Upper lobe of left lung (tissue), 6 donors: Measurements from ENCODE around the gene HOXD12. TPM values are rescaled to one million over a fixed set of nuclear protein-coding genes. Genes with fewer than 3 reads are reported as not detected.
A peak's percentile ranks its signal among the peaks of the same experiment; 100 is the strongest.

ENCODE experiments used
- ATAC-seq, 2 donors: fragments of 200-7000 bp; cut with Tn5 transposase; one replicate each; pipeline ENCODE4 v1.9.1; 2022; ENCODE audit warnings: mild to moderate bottlenecking in 2 of 2, moderate library complexity in 2 of 2; ENCODE audit not compliant: low FRiP score in 2 of 2
- DNase-seq, 2 donors: peaks; one replicate each; pipeline ENCODE4 v3.0.0-alpha.2; 2019 to 2020
- H3K27ac ChIP-seq, 4 donors: fragments of 200-600 bp; sonication (generic); one replicate each; pipeline ENCODE4 v1.5.1; 2016 to 2019
- H3K27me3 ChIP-seq, 4 donors: fragments of 200-600 bp; sonication (generic); one replicate each; pipeline ENCODE4 v1.5.1; 2017 to 2019
- H3K36me3 ChIP-seq, 4 donors: fragments of 200-600 bp; sonication (generic); one replicate each; pipeline ENCODE4 v1.5.1; 2016 to 2019
- H3K4me1 ChIP-seq, 4 donors: fragments of 200-600 bp; sonication (generic); one replicate each; pipeline ENCODE4 v1.5.1; 2018 to 2019
- H3K4me3 ChIP-seq, 4 donors: fragments of 200-600 bp; sonication (generic); one replicate each; pipeline ENCODE4 v1.5.1; 2017 to 2019; ENCODE audit warnings: mild to moderate bottlenecking in 2 of 4, moderate library complexity in 1 of 4
- H3K9me3 ChIP-seq, 4 donors: fragments of 200-600 bp; sonication (generic); one replicate each; pipeline ENCODE4 v1.5.1; 2018 to 2019
- CTCF ChIP-seq, 6 experiments: fragments of 450-650 bp in 4 of 6; fragments of 200-600 bp in 2 of 6; sonication (generic) in 2 of 6; IDR thresholded peaks; one replicate each; pipeline ENCODE4 v1.5.1; 2016 to 2019; ENCODE audit warnings: antibody characterized with exemption in 6 of 6
- EP300 ChIP-seq, 4 donors: sonication (generic); formaldehyde crosslinking; IDR thresholded peaks; one replicate each; pipeline ENCODE4 v1.5.1; 2017; ENCODE audit warnings: antibody characterized with exemption in 4 of 4, control low read depth in 2 of 4
- POLR2A ChIP-seq, 4 donors: fragments of 450-650 bp; IDR thresholded peaks; one replicate each; pipeline ENCODE4 v1.5.1; 2016 to 2017; ENCODE audit warnings: antibody characterized with exemption in 4 of 4, mild to moderate bottlenecking in 2 of 4
- POLR2AphosphoS5 ChIP-seq, 2 donors: sonication (generic); formaldehyde crosslinking; IDR thresholded peaks; one replicate each; pipeline ENCODE4 v1.5.1; 2017; ENCODE audit warnings: antibody characterized with exemption in 2 of 2
- WGBS, 2 donors: methylation state at CpG; one replicate each; pipeline ENCODE4 v1.1.5; 2017 to 2018; 5-methylcytosine and 5-hydroxymethylcytosine counted together
- total RNA-seq, 6 donors: library from RNA; depleted of rRNA in 4 of 6; stranded (reverse); fragments of >200 nt in 4 of 6; gene quantifications; one replicate each; pipeline versions ENCODE4 v1.1.0 to v1.2.1, GENCODE V29; 2016 to 2021
- donor health status: DM: no; HTN: no; CAD: no; lungs with moderate emphysema.
- donor health status: DM: no; HTN: yes; CAD: no; lungs with severe emphysema.

Gene HOXD12
- total RNA-seq, 6 donors from 2014 or later: not detected

- H3K9me3 ChIP-seq: peaks cover 0 to 22% (median 12%) of the 10 kb centered on the region in 4 donors
- WGBS, 2 donors: 11 to 20% methylated on average over 19 to 41 of the region's 68 CpGs
- no peaks in the 10 kb centered on the region for H3K36me3 ChIP-seq
- ATAC-seq (no peak), DNase-seq (peak in 1 of 2 donors; percentile 77)
- H3K4me1 ChIP-seq: peaks cover 8 to 50% (median 17%) of the 10 kb centered on the region in 4 donors
- H3K27me3 ChIP-seq: peaks cover 0 to 95% (median 61%) of the 10 kb centered on the region in 4 donors
- TF ChIP-seq POLR2A (IDR thresholded peaks at IDR 0.05): no peak
- no peak for TF ChIP-seq POLR2AphosphoS5 (IDR thresholded peaks at IDR 0.05)
- TF ChIP-seq EP300 (IDR thresholded peaks at IDR 0.05): no peak
- TF ChIP-seq CTCF (IDR thresholded peaks at IDR 0.05): no peak
- H3K27ac ChIP-seq: no peak overlapping the region
- H3K4me3 ChIP-seq: peak overlapping the region in 1 of 4 donors; percentile 13
These were observed 18.8 kb upstream of the HOXD12 start for GRCh38 chr2:176080540-176081375.

- Histone ChIP-seq H3K4me1 (peaks cover 8 to 55% (median 19%) of the 10 kb centered on the region in 4 donors), H3K27ac (no peak overlapping the region), H3K9me3 (peaks cover 0 to 22% (median 12%) of the 10 kb centered on the region in 4 donors), H3K36me3 (no peaks in the 10 kb centered on the region), H3K27me3 (peaks cover 0 to 95% (median 64%) of the 10 kb centered on the region in 4 donors), H3K4me3 (no peak overlapping the region)
- ATAC-seq (no peak), DNase-seq (no peak)
- TF ChIP-seq POLR2AphosphoS5 (IDR thresholded peaks at IDR 0.05) (no peak), CTCF (IDR thresholded peaks at IDR 0.05) (no peak), EP300 (IDR thresholded peaks at IDR 0.05) (no peak)
- WGBS, 2 donors: 9 to 10% methylated on average over 17 of the region's 17 CpGs
These were observed 18.2 kb upstream of the HOXD12 start for GRCh38 chr2:176081376-176081836.

- 8 to 11% methylated on average over 24 to 45 of the region's 62 CpGs for WGBS, 2 donors
- Histone ChIP-seq H3K27ac (no peak overlapping the region), H3K36me3 (no peaks in the 10 kb centered on the region), H3K4me3 (no peak overlapping the region), H3K9me3 (peaks cover 0 to 22% (median 12%) of the 10 kb centered on the region in 4 donors), H3K27me3 (peaks cover 0 to 94% (median 65%) of the 10 kb centered on the region in 4 donors), H3K4me1 (peaks cover 8 to 55% (median 19%) of the 10 kb centered on the region in 4 donors)
- no peak for TF ChIP-seq POLR2AphosphoS5 (IDR thresholded peaks at IDR 0.05)
- no peak for TF ChIP-seq EP300 (IDR thresholded peaks at IDR 0.05)
- no peak for TF ChIP-seq POLR2A (IDR thresholded peaks at IDR 0.05)
- no peak for TF ChIP-seq CTCF (IDR thresholded peaks at IDR 0.05)
- ATAC-seq: no peak
- peak in 1 of 2 donors; percentile 81 for DNase-seq
These were observed 17.6 kb upstream of the HOXD12 start for GRCh38 chr2:176081837-176082524.

GRCh38 chr2:176082525-176082823, 17.1 kb upstream of the HOXD12 start:
- Histone ChIP-seq H3K36me3 (no peaks in the 10 kb centered on the region), H3K27me3 (peaks cover 0 to 93% (median 70%) of the 10 kb centered on the region in 4 donors), H3K4me1 (peaks cover 8 to 55% (median 19%) of the 10 kb centered on the region in 4 donors), H3K4me3 (no peak overlapping the region), H3K27ac (no peak overlapping the region), H3K9me3 (peaks cover 0 to 22% (median 12%) of the 10 kb centered on the region in 4 donors)
- ATAC-seq (no peak), DNase-seq (no peak)
- TF ChIP-seq CTCF (IDR thresholded peaks at IDR 0.05) (no peak), POLR2A (IDR thresholded peaks at IDR 0.05) (no peak), EP300 (IDR thresholded peaks at IDR 0.05) (no peak), POLR2AphosphoS5 (IDR thresholded peaks at IDR 0.05) (no peak)
- WGBS, 2 donors: 8 to 13% methylated on average over 10 of the region's 10 CpGs
